Measurements from ENCODE around the gene PFKFB4.
"Not testable (repeated sequence)": the region's sequence is repeated elsewhere in the genome, so short reads cannot be mapped to it uniquely, and the experiment has no call there.

Gene PFKFB4

DNA sequence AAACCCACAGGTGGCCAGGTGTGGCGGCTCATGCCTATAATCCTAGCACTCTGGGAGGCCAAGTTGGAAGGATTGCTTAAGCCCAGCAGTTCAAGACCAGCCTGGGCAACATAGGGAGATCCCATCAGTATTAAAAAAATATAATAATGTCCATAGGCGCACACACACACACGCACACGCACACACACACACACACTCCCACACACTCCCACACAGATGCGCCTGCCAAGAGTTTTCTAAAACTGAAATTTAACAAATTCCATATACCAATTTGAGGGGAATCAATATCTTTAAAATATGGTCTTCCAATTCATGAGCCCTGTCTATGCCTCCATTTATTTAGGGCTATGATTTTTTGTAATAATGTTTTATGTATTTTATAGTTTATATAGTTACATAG is 69.7 kb downstream of the PFKFB4 start:
- FAIRE-seq: no peak

DNA sequence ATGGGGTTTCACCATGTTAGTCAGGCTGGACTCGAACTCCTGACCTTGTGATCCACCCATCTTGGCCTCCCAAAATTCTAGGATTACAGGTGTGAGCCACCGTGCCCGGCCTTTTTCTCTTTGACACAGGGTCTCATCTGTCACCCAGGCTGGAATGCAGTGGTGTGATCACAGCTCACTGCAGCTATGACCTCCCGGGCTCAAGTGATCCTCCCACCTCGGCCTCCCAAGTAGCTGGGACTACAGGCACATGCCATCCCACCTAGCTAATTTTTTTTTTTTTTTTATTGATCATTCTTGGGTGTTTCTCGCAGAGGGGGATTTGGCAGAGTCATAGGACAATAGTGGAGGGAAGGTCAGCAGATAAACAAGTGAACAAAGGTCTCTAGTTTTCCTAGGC is 73.8 kb downstream of the PFKFB4 start:
- FAIRE-seq: not testable (repeated sequence)

DNA sequence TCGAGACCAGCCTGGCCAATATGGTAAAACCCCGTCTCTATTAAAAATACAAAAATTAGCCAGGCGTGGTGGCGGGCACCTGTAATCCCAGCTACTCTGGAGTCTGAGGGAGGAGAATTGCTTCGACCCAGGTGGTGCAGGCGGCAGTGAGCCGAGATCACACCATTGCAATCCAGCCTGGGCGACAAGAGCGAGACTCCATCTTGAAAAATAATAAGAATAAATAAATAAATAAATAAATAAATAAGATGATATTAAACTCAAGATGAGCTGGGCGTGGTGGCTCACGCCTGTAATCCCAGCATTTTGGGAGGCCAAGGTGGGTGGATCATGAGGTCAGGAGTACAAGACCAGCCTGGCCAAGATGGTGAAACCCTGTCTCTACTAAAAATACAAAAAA is 75.7 kb downstream of the PFKFB4 start:
- FAIRE-seq: not testable (repeated sequence)

DNA sequence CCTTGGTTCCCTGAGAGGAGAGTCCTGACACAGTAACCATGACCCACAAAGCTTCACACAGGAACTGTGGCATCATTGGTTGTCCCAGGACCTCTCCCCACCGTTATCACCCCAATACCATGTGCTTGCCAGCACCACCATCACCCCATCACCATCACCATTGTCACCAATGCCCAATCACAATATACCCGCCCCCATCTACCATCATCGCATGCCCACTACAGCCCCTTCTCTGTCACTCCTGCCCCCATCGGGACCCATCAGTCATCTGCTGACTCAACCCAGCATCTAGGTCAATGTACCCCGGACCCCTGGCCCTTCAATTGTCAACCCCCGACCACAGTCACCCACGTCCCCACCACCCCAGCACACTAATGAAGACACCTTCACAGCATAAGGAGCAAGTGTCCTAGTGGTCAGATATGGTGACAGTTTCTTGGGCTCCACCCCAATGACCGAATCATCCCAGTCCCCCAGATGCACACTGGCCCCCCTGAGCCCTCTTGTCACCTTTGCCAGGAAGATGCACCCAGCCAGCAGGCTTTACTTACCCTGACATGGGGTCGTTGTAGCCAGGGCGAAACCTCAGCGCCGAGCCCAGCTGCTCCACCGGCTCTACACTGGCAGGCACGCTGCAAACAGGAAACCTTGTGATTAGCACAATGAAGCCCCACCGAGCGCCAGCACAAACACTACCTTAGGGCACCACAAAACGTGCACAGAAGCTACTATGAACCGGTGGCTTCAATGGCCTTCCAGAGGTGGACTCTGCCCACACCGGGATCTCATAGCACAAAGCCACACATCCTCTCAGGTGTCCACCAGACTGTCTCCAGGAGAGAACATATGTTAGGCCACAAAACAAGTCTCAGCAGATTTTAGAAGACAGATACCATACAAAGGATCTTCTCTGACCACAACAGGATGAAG is 77.7 kb downstream of the PFKFB4 start:
- FAIRE-seq: no peak

DNA sequence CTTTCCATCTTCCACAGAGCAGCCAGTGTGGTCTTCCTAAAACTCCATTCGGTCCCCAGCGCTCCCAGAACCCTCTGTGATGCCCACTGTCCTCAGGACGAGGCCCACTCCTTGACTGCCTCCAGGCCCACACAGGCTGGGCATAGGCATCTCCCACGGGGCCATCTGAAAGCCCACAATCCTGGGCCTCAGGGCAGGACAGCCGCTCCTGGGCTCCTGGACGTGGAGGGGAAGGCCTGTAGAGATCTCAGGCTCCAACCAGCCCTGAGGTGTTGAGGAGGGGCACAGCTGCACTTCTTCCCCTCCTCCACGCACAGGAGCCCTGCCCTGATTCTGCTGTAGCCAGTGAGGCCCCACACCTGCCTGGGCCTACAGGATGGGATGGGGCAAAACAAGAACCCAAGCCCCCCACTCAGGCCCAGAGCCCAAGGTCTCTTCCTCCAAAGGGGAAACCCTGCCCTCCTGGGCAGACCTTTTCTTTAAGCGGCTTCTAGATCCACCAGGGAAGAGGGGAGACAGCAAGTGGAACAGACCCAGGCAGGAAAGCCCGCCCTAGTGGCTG is 78.6 kb downstream of the PFKFB4 start:
- FAIRE-seq: no peak

DNA sequence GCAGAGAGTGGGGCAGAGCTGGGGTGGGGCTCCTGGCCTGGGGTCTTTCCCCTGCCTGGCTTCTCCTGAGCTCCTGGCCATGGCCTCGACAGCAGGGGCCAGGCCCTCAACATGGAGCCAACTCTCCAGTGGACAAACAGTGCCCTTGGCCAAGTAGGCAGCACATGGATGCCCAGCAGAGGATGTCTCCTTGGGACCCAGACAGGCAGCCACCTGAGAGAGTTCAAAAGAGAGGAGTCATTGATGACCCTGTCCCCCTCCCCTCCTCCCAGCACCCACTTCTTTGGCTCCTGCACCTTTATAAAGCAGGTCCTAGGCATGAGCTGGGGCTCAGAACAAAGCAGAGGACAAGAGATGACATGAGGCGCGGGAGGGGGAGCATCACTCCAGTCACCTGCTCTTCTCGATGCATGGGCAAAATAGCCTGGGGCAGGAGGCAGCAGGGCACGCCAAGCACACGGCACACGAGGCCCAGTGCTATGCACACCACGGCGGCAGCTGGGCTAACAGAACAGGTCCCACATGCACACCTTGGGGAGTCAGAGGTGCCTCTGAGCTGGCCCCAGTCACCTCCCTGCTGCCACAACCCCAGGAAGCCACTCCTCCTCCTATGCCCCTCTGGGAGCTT is 80.1 kb downstream of the PFKFB4 start:
- no peak for FAIRE-seq

DNA sequence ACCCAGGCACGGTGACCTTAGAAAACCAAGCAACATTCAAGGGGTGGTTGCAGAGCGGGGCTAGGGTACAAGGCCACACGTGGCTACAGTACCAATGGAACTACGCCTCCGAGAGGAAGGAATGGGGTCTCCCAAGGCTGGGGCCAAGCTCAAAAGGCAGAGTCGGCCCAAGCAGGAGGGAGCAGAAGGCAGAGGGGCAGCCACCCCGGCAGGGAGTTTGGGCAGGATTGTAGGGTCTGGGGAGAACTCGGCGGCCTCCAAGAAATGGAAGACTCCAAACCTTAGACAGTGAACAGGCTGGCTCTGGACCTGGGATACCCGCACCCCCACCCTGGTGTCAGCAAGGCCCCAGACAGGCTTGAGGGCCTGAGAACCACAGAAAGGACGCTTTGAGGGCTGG is 81.4 kb downstream of the PFKFB4 start:
- no peak for FAIRE-seq

DNA sequence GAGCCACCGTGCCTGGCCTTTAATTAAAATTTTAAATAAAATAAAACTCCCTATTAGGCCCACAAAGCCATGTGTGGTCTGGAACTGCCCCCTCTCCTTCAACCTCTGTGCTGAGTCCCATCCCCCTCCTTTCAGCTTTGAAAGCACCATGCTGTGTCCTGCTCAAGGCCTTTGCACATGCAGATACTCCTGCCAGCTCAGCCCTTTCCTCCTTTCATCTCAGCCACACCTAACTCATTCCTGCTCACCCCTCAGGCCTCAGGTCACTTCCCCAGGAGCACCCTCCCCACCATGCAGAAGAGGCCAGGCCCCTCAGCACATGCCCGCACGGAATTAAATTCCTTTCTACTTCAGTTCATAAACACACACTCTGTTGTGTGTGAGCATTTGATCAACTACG is 82.0 kb downstream of the PFKFB4 start:
- FAIRE-seq: no peak

DNA sequence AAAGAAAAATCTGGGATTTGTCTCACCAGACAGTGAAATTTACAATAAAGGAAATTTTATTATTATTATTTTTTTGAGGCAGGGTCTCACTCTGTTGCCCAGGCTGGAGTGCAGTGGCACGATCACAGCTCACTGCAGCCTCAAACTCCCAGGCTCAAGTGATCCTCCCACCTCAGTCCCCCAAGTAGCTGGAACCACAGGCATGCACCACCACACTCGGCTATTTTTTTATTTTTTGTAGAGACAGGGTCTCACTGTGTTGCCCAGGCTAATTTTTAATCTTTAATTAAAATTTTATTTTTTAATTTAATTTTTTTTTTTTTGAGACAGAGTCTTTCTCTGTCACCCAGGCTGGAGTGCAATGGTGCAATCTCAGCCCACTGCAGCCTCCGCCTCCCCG is 82.6 kb downstream of the PFKFB4 start:
- FAIRE-seq: not testable (repeated sequence)

DNA sequence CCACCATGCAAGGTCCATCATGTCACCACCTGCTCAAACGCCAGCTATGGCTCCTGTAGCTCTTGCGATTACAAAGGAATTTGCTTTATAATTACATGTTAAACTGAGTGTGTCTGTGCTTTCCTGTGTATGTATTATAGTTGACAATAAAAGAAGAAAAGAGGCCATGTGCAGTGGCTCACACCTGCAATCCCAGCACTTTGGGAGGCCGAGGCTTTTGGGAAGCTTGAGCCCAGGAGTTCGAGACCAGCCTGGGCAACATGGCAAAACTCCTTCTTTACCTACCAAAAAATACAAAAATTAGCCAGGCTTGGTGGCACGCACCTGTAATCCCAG is 83.0 kb downstream of the PFKFB4 start:
- FAIRE-seq: no peak

DNA sequence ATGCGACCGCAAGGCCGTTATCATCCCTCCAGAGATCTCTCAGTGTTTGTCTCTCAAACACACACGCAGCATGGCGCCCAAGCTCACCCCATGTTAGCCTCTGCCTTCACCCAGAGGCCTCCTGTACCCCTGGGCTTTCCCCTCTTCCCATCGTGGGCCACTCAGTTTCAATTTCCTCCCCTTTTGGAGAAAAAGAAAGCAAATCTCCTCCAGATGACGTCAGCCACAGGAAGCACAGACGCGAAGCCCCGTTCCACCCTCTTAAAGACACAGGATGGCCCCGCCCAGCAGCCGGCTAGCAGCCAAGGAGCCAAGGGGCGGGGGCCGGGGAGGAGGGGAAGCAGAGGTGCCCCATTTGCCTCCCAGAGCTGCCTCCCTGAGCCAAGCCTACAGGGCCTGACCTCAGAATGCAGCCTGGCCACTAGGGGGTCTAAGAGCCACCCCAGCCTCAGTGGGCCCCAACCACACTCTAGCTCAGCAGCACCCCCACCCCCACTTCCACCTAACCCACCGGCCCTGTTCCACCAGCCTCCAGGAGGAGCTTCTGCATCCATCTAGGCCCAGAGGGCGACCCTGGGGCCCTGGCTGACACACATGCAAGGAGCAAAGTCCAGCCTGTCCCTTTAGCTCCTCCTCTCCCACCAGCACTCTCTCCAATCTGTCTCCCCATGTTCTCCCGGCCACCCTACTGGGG is 83.5 kb downstream of the PFKFB4 start:
- FAIRE-seq: no peak

DNA sequence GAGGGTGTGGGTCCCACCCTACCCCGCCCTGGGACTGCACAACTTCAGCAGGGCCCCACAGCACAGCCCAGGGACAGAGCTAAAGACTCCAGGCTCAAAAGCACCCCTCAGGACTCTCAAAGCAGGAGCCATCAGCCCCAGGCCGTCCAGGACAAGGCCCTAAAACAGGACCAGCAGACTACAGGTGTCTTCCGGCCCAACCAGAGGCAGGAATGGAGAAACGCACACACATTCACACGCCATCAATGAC is 84.0 kb downstream of the PFKFB4 start:
- FAIRE-seq: no peak

DNA sequence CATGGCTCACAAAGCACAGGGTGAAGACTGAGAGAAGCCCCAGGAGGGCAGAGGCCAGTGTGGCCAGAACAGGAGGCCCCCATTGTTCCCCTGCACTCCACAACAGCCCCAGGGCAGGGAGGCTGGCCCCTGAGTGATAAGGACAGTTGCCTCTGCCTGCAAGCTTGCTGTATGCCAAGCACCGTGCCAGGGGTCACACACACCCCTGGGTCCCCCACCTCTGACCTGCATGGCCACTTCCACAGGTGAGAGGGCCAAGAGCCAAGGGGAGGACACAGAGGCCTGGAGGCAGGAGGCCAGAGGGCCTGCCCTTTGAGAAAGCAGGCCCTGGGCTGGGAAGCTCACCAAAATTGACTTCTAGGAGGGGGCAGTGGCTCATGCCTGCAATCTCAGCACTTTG is 86.3 kb downstream of the PFKFB4 start:
- FAIRE-seq: no peak

DNA sequence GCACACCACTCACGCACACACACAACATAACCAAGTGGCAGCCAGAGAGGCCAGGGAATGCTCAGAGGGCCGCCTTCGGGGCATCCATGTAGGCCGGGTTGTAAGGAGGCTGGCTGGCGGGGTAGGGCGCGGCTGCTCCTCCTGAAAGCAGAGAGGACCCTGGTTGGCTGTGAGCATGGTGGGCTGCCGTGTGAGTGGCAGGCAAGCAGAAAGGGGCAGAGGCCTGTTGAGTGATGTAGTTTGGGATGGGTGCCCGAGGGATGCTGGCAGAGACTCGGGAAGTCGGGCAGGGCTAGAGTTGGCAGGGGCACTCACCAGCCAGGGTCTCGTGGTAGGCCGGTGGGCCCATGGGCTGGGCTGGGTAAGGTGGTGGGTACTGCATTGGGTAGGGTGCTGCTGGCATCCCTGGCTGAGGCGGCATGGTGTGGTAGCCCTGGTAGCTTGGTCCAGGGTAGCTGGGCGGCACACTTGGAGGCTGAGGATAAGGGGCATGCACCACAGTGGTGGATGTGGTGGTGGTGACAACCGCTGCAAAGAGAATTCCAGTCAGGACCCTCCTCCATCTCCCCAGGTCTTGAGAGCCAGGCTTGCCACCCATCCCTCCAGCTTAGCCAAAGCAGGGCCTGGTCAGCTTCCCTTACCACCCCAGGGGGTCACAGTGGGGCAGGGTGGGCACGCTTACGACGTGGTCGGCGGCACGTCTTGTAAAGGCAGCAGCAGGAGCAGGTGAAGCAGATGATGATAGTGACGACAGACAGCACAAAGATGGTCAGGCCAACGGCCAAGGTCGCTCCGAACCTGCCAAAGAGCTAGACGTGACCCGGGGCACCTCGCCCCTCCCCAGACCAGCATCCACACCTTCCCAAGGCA is 87.3 kb downstream of the PFKFB4 start:
- FAIRE-seq: no peak

DNA sequence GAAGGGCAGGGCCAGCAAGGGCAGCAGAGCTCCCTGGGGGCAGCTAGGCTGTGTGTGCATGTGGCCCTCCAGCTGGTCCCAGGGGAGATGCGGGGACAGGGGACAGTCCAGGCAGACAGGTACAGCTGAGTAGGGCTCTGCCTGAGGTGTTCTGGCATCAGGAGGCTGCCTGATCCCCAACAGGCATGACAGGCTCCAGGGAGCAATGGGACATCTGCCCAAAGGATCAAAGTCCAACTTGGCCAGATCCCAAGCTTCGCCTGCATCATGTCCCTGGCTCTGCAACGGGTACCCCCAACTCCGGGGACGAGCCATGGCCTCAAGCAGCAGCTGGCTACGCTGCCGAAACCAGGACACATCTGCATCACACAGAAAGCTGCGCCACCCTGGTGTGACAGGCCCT is 88.3 kb downstream of the PFKFB4 start:
- FAIRE-seq: no peak

Measured in colon (tissue), 2 donors.